Measurements from ENCODE around the gene GRHL1. TPM values are rescaled to one million over a fixed set of nuclear protein-coding genes. Genes with fewer than 3 reads are reported as not detected.

The GRHL1 gene
- total and polyA plus RNA-seq, 2 of the 8 experiments (the other 6 are each of a cell fraction or from before 2014, with no cell fraction given), result 1.3 to 3.6 TPM

DNA sequence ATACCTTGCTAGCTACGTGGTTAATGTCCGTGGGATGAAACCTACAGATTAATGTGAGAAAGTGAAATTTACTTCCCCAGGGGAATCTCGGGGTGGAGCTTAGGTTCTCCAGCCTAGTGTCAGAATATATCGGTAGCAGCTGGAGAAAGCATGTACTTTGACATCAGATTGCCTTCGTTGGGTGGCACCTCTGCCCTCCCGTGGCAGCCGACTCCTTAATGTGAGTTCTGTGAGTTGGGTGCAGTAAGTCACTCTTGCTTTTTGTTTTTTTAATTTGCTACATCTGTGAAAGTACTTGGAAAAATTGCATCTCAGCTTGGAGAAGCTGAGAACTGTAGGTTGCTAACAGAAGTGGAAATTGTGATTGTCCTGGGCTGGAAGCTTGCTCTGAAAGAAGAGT, 95.4 kb downstream of the GRHL1 start (continued):
- TF ChIP-seq, protein P1, sequence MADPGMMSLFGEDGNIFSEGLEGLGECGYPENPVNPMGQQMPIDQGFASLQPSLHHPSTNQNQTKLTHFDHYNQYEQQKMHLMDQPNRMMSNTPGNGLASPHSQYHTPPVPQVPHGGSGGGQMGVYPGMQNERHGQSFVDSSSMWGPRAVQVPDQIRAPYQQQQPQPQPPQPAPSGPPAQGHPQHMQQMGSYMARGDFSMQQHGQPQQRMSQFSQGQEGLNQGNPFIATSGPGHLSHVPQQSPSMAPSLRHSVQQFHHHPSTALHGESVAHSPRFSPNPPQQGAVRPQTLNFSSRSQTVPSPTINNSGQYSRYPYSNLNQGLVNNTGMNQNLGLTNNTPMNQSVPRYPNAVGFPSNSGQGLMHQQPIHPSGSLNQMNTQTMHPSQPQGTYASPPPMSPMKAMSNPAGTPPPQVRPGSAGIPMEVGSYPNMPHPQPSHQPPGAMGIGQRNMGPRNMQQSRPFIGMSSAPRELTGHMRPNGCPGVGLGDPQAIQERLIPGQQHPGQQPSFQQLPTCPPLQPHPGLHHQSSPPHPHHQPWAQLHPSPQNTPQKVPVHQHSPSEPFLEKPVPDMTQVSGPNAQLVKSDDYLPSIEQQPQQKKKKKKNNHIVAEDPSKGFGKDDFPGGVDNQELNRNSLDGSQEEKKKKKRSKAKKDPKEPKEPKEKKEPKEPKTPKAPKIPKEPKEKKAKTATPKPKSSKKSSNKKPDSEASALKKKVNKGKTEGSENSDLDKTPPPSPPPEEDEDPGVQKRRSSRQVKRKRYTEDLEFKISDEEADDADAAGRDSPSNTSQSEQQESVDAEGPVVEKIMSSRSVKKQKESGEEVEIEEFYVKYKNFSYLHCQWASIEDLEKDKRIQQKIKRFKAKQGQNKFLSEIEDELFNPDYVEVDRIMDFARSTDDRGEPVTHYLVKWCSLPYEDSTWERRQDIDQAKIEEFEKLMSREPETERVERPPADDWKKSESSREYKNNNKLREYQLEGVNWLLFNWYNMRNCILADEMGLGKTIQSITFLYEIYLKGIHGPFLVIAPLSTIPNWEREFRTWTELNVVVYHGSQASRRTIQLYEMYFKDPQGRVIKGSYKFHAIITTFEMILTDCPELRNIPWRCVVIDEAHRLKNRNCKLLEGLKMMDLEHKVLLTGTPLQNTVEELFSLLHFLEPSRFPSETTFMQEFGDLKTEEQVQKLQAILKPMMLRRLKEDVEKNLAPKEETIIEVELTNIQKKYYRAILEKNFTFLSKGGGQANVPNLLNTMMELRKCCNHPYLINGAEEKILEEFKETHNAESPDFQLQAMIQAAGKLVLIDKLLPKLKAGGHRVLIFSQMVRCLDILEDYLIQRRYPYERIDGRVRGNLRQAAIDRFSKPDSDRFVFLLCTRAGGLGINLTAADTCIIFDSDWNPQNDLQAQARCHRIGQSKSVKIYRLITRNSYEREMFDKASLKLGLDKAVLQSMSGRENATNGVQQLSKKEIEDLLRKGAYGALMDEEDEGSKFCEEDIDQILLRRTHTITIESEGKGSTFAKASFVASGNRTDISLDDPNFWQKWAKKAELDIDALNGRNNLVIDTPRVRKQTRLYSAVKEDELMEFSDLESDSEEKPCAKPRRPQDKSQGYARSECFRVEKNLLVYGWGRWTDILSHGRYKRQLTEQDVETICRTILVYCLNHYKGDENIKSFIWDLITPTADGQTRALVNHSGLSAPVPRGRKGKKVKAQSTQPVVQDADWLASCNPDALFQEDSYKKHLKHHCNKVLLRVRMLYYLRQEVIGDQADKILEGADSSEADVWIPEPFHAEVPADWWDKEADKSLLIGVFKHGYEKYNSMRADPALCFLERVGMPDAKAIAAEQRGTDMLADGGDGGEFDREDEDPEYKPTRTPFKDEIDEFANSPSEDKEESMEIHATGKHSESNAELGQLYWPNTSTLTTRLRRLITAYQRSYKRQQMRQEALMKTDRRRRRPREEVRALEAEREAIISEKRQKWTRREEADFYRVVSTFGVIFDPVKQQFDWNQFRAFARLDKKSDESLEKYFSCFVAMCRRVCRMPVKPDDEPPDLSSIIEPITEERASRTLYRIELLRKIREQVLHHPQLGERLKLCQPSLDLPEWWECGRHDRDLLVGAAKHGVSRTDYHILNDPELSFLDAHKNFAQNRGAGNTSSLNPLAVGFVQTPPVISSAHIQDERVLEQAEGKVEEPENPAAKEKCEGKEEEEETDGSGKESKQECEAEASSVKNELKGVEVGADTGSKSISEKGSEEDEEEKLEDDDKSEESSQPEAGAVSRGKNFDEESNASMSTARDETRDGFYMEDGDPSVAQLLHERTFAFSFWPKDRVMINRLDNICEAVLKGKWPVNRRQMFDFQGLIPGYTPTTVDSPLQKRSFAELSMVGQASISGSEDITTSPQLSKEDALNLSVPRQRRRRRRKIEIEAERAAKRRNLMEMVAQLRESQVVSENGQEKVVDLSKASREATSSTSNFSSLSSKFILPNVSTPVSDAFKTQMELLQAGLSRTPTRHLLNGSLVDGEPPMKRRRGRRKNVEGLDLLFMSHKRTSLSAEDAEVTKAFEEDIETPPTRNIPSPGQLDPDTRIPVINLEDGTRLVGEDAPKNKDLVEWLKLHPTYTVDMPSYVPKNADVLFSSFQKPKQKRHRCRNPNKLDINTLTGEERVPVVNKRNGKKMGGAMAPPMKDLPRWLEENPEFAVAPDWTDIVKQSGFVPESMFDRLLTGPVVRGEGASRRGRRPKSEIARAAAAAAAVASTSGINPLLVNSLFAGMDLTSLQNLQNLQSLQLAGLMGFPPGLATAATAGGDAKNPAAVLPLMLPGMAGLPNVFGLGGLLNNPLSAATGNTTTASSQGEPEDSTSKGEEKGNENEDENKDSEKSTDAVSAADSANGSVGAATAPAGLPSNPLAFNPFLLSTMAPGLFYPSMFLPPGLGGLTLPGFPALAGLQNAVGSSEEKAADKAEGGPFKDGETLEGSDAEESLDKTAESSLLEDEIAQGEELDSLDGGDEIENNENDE (IDR thresholded peaks at IDR 0.05; ENCODE audit: insufficient replicate concordance, low read length), result no peak
- no peak for TF ChIP-seq KDM4A (IDR thresholded peaks at IDR 0.05; ENCODE audit: low read depth, low read length, severe bottlenecking)
- TF ChIP-seq CHD2 (IDR thresholded peaks at IDR 0.05; ENCODE audit: low read length), result no peak
- TF ChIP-seq FOSL1 (IDR thresholded peaks at IDR 0.05; ENCODE audit: insufficient read depth, low read depth, low read length), result no peak
- TF ChIP-seq RXRA (IDR thresholded peaks at IDR 0.05; ENCODE audit: insufficient read depth, low read depth, low read length), result no peak
- no peak for TF ChIP-seq SP4 (IDR thresholded peaks at IDR 0.05; ENCODE audit: low read length)

Data from H1 (cell line).